K562 (cell line): Measurements from ENCODE around the gene GIT2. TPM values are rescaled to one million over a fixed set of nuclear protein-coding genes. Genes with fewer than 3 reads are reported as not detected.

Experiments used
- ATAC-seq: fragments of 200-7000 bp; cut with Tn5 transposase; 3 replicates; pipeline ENCODE4 v1.9.1; 2020; ENCODE audit warnings: moderate library complexity
- BruUV-seq: library from RNA; stranded (reverse); fragments of 400-500 nt; replicated peaks from 2 replicates; lab custom pipeline; 2021; lab: Mats Ljungman, UMichigan
- CTCF ChIA-PET: fragments of 300-600 bp; formaldehyde crosslinking; extraction: SDS; loops from one replicate; lab custom pipeline; 2021; ENCODE audit warnings: low intra/inter-chr PET ratio; lab: Yijun Ruan, JAX
- POLR2A ChIA-PET: fragments of 300-600, 350-650 bp; sonication (Branson Sonifier 250); formaldehyde crosslinking; extraction: SDS; loops from one replicate; lab custom pipeline; 2021; ENCODE audit warnings: antibody characterized with exemption, inconsistent platforms; lab: Yijun Ruan, JAX
- DNase-seq, 4 experiments: peaks; one replicate each; pipeline versions ENCODE4 v3.0.0 to v3.0.0-alpha.2; 2011 to 2018; ENCODE audit warnings: low spot score in 3 of 4, mixed read lengths in 3 of 4; ENCODE audit errors: extremely low read depth in 1 of 4
- FAIRE-seq: peaks from 2 replicates; lab custom pipeline; 2011; peaks lifted over from hg19 to GRCh38; lab: Jason Lieb, UNC
- H2AFZ ChIP-seq: 2 replicates; pipeline ENCODE4 v1.6.0; 2011; ENCODE audit warnings: low read depth, low read length, control low read depth, inconsistent platforms
- H3K27ac ChIP-seq: fragments of 200-600 bp; 3 replicates; pipeline ENCODE4 v1.8.0; 2011; ENCODE audit warnings: low read depth, mild to moderate bottlenecking, control low read depth, inconsistent platforms, low read length, moderate library complexity, mixed read lengths; ENCODE audit errors: extremely low read depth
- H3K27me3 ChIP-seq, 2 experiments: fragments of 300-600 bp in 1 of 2; 2 replicates in 1 of 2; 3 replicates in 1 of 2; pipeline versions ENCODE4 v1.6.0 to v1.8.0; 2011; ENCODE audit warnings: inconsistent platforms in 2 of 2, low read length in 2 of 2, mild to moderate bottlenecking in 1 of 2, mixed read lengths in 1 of 2, moderate library complexity in 1 of 2; ENCODE audit not compliant: control insufficient read depth in 2 of 2, insufficient read depth in 2 of 2
- H3K36me3 ChIP-seq: fragments of 300-600 bp; 3 replicates; pipeline ENCODE4 v1.8.0; 2011; ENCODE audit warnings: mild to moderate bottlenecking, low read length, inconsistent platforms; ENCODE audit not compliant: control insufficient read depth, insufficient read depth
- H3K4me1 ChIP-seq, 2 experiments: fragments of 200-600 bp in 1 of 2; replicated peaks in 1 of 2; 2 replicates in 1 of 2; 3 replicates in 1 of 2; pipeline versions ENCODE4 v1.5.1 to v1.8.0; 2011; ENCODE audit warnings: inconsistent platforms in 2 of 2, low read length in 2 of 2, mild to moderate bottlenecking in 1 of 2, mixed read lengths in 1 of 2, moderate library complexity in 1 of 2; ENCODE audit not compliant: control insufficient read depth in 2 of 2, insufficient read depth in 2 of 2
- H3K4me2 ChIP-seq: 2 replicates; pipeline ENCODE4 v1.6.1; 2011; ENCODE audit warnings: low read length, control low read depth, inconsistent platforms, mixed read lengths; ENCODE audit not compliant: insufficient read depth
- H3K4me3 ChIP-seq: fragments of 200-600 bp; sonication (generic), shearing (Covaris generic); 2 replicates; pipeline ENCODE4 v1.5.1; 2016; ENCODE audit warnings: control low read depth, inconsistent platforms
- H3K79me2 ChIP-seq: fragments of 200-600 bp; 3 replicates; pipeline ENCODE4 v1.8.0; 2011; ENCODE audit warnings: low read length, inconsistent platforms; ENCODE audit not compliant: control insufficient read depth, insufficient read depth
- H3K9ac ChIP-seq, 2 experiments: 2 replicates each; pipeline versions ENCODE4 v1.6.0 to v1.6.1; 2011; ENCODE audit warnings: low read depth in 2 of 2, low read length in 2 of 2, control low read depth in 1 of 2, inconsistent platforms in 1 of 2, mild to moderate bottlenecking in 1 of 2, mixed read lengths in 1 of 2; ENCODE audit not compliant: insufficient read depth in 1 of 2
- H3K9me1 ChIP-seq: one replicate; pipeline ENCODE4 v1.6.0; 2011; ENCODE audit warnings: inconsistent platforms, mild to moderate bottlenecking, low read length, moderate library complexity; ENCODE audit not compliant: control insufficient read depth, insufficient read depth
- H3K9me3 ChIP-seq: replicated peaks from 2 replicates; pipeline ENCODE4 v1.5.1; 2011; ENCODE audit warnings: low read depth, low read length, inconsistent platforms; ENCODE audit not compliant: control insufficient read depth, insufficient read depth
- H4K20me1 ChIP-seq: replicated peaks from 2 replicates; pipeline ENCODE4 v1.6.1; 2011; ENCODE audit warnings: low read length, inconsistent platforms, mixed read lengths; ENCODE audit not compliant: control insufficient read depth, insufficient read depth
- C11orf30 ChIP-seq: fragments of 450-650 bp; IDR thresholded peaks from 2 replicates; pipeline ENCODE4 v1.6.1; 2016; ENCODE audit warnings: low read depth, mild to moderate bottlenecking
- CLOCK ChIP-seq: fragments of 250-450 bp; sonication (Bioruptor Pico); IDR thresholded peaks from 2 replicates; pipeline ENCODE4 v1.4.0; 2020; ENCODE audit warnings: mild to moderate bottlenecking, moderate library complexity, borderline replicate concordance
- MAFF ChIP-seq: IDR thresholded peaks from 2 replicates; pipeline ENCODE4 v1.6.1; 2012; ENCODE audit warnings: low read length, improper control_type of control experiment
- MAFG ChIP-seq: fragments of 450-650 bp; conservative IDR thresholded peaks from 2 replicates; pipeline ENCODE4 v1.6.1; 2016; ENCODE audit warnings: missing genetic modification characterization, missing compliant biosample characterization
- NFE2 ChIP-seq: IDR thresholded peaks from 2 replicates; pipeline ENCODE4 v1.6.1; 2014; ENCODE audit warnings: antibody characterized with exemption, low read depth
- NFE2L1 ChIP-seq: fragments of 450-650 bp; IDR thresholded peaks from 2 replicates; pipeline ENCODE4 v1.6.1; 2016; ENCODE audit warnings: missing genetic modification characterization, low read depth, mild to moderate bottlenecking, missing compliant biosample characterization, moderate library complexity, borderline replicate concordance
- TRIM28 ChIP-seq: fragments of 450-650 bp; IDR thresholded peaks from 2 replicates; pipeline ENCODE4 v1.6.1; 2017
- TSC22D4 ChIP-seq: fragments of 450-650 bp; IDR thresholded peaks from 2 replicates; pipeline ENCODE4 v1.6.1; 2016; ENCODE audit warnings: missing genetic modification characterization, missing biosample characterization, control low read depth
- ZBTB7A ChIP-seq: IDR thresholded peaks from 2 replicates; pipeline ENCODE4 v1.6.1; 2011; ENCODE audit warnings: low read depth, mild to moderate bottlenecking, low read length, moderate library complexity, borderline replicate concordance; ENCODE audit not compliant: control insufficient read depth
- ZNF316 ChIP-seq: fragments of 450-650 bp; IDR thresholded peaks from 2 replicates; pipeline ENCODE4 v1.6.1; 2016
- WGBS: fragments of 100-300 bp; shearing (Covaris generic); methylation state at CpG from one replicate; pipeline ENCODE4 v1.1.6; 2016; ENCODE audit warnings: low coverage, mixed read lengths; ENCODE audit not compliant: insufficient coverage; ENCODE audit errors: missing lambda C conversion rate; 5-methylcytosine and 5-hydroxymethylcytosine counted together
- in situ Hi-C: fragments of 300-500 bp; cut with MboI; formaldehyde crosslinking; loops from 4 replicates; pipeline ENCODE4 v1.15.0; 2018; ENCODE audit warnings: inconsistent platforms, mixed read lengths
- intact Hi-C: fragments of 100-400 bp; cut with micrococcal nuclease; formaldehyde crosslinking; loops from 2 replicates; pipeline ENCODE4 v1.14.2; 2022
- polyA plus RNA-seq, 8 experiments: library from polyadenylated mRNA; depleted of rRNA in 4 of 8; stranded (reverse) in 5 of 8; unstranded in 3 of 8; fragments of >200 nt; fragmentation: Nextera tagmentation in 2 of 8; fragmentation: Illumina TruSeq in 1 of 8; extraction: Ambion mirVana in 2 of 8; extraction: Trizol in 1 of 8; gene quantifications; 2 replicates each; pipeline versions ENCODE4 v1.2.1 to v1.2.3, GENCODE V29; 2011 to 2014; ENCODE audit warnings: inconsistent platforms in 1 of 8, missing spikeins in 1 of 8
- total RNA-seq, 7 experiments: library from RNA; depleted of rRNA in 6 of 7; stranded (reverse); fragments of >200 nt in 6 of 7; fragmentation: Illumina TruSeq in 2 of 7; extraction: Trizol in 2 of 7; gene quantifications; 2 replicates each; pipeline versions ENCODE4 v1.2.1 to v1.2.3, GENCODE V29; 2011 to 2021; ENCODE audit warnings: low replicate concordance in 1 of 7

The GIT2 gene
- total and polyA plus RNA-seq, 9 of the 15 experiments (the other 6 are each of a cell fraction or from before 2014, with no cell fraction given), result 4.0 to 30.4 (median 23.5) TPM

GRCh38 chr12:110023059-110023980 is 27.2 kb upstream of the GIT2 start:
- TF ChIP-seq MAFG (tag), result peak; percentile 65
- no peak for TF ChIP-seq TSC22D4
- peak; percentile 51 for TF ChIP-seq C11orf30
- TF ChIP-seq ZNF316, result peak; percentile 71
- peak; percentile 23; the same call in 1 of the 2 replicates for TF ChIP-seq MAFF
- TF ChIP-seq NFE2, result peak; percentile 47; the same call in 1 of the 2 replicates
- TF ChIP-seq NFE2L1 (tag), result peak; percentile 17; the same call in 1 of the 2 replicates
- no peak for TF ChIP-seq CLOCK (CRISPR knock-in tag)
- no peak for TF ChIP-seq ZBTB7A
- no peak for TF ChIP-seq TRIM28
- H3K4me3 ChIP-seq, result no peak overlapping the region
- no peaks in the 10 kb centered on the region for H3K9me3 ChIP-seq
- H3K27me3 ChIP-seq, result no peaks in the 10 kb centered on the region
- H3K4me1 ChIP-seq, result no peaks in the 10 kb centered on the region
- intact Hi-C loops, result no loop called here
- CTCF ChIA-PET, result interaction anchor here (1.1 kb wide), 1 partner anchor 77 kb away, joined by 7 read pairs; no protein-coding TSS in a partner anchor
- H2AFZ ChIP-seq, result no peak overlapping the region
- DNase-seq, result no peak
- WGBS, result 66% methylated on average over 5 of the region's 5 CpGs
- no peak for FAIRE-seq
- H3K4me2 ChIP-seq, result no peak overlapping the region
- POLR2A ChIA-PET, result interaction anchor here (0.7 to 1.4 kb wide), 3 partner anchors 12 to 622 kb away, joined by 3 to 6 read pairs (median 4); no protein-coding TSS in a partner anchor
- H3K36me3 ChIP-seq, result peaks cover 76% of the 10 kb centered on the region
- no peaks in the 10 kb centered on the region for H4K20me1 ChIP-seq
- no peak overlapping the region for H3K9ac ChIP-seq
- ATAC-seq, result no peak
- no peak overlapping the region for H3K27ac ChIP-seq
- H3K79me2 ChIP-seq, result no peaks in the 10 kb centered on the region
- H3K9me1 ChIP-seq, result no peaks in the 10 kb centered on the region
- in situ Hi-C loops, result no loop called here
- BruUV-seq, result no TSS peak
